ENCODE measurements around the gene PMVK.

GRCh38 chr1:154958681-154959425 lies 22.3 kb upstream of the PMVK start:
- TF ChIP-seq CTCF (IDR thresholded peaks at IDR 0.05; ENCODE audit: poor library complexity): no peak
- no peak for TF ChIP-seq EZH2 (IDR thresholded peaks at IDR 0.05; ENCODE audit: borderline replicate concordance)
- TF ChIP-seq EZH2phosphoT487 (IDR thresholded peaks at IDR 0.05; ENCODE audit: low read depth, severe bottlenecking, unreplicated experiment): no peak
